Activated CD4-positive, alpha-beta T cell treated with anti-CD3 and anti-CD28 coated beads, Interleukin-2, amount 50 U/mL, for 16 hours (primary cell): ENCODE results near the gene SLC7A5.
"Not testable (repeated sequence)": the region's sequence is repeated elsewhere in the genome, so short reads cannot be mapped to it uniquely, and the experiment has no call there.

Source experiments
- DNase-seq: peaks from one replicate; pipeline ENCODE4 v3.0.0-alpha.2; 2020

The SLC7A5 gene

GRCh38 chr16:87789437-87790291 lies 79.6 kb downstream of the SLC7A5 start:
- no peak for DNase-seq

- DNase-seq = not testable (repeated sequence)
Measured at GRCh38 chr16:87788730-87789436, 80.4 kb downstream of the SLC7A5 start.

GRCh38 chr16:87787451-87788091 lies 81.7 kb downstream of the SLC7A5 start:
- not testable (repeated sequence) for DNase-seq

GRCh38 chr16:87784812-87785211 lies 84.5 kb downstream of the SLC7A5 start:
- no peak for DNase-seq

GRCh38 chr16:87782033-87782432 lies 87.3 kb downstream of the SLC7A5 start:
- no peak for DNase-seq

- DNase-seq = peak; percentile 88
Measured at GRCh38 chr16:87780385-87780989, 88.8 kb downstream of the SLC7A5 start.
